Activated CD8-positive, alpha-beta memory T cell treated with anti-CD3 and anti-CD28 coated beads, Interleukin-2, amount 50 U/mL, for 1 hour (primary cell): ENCODE data around the gene MRTFB.

ENCODE experiments used
- DNase-seq: peaks from one replicate; pipeline ENCODE4 v3.0.0-alpha.2; 2020; ENCODE audit errors: extremely low read depth

Gene MRTFB

DNA sequence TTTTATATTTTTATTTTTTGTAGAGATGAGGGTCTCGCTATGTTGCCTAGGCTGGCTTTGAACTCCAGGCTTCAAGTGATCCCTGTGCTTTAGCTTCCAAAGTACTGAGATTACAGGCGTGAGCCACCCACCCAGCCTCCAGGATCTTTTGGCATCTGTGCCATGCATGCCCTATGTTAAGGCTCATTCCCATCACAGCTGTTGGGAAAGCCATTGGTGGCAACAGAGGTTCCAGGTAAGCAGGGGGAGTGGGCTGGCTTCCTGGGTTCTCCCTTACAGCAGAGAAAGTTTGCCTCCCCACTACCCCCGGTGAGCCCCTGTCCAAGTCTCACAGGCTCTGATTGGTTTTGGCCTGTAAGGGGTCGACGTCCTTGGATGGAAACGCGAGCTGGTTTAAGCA, 8.9 kb upstream of the MRTFB start:
- DNase-seq: no peak

DNA sequence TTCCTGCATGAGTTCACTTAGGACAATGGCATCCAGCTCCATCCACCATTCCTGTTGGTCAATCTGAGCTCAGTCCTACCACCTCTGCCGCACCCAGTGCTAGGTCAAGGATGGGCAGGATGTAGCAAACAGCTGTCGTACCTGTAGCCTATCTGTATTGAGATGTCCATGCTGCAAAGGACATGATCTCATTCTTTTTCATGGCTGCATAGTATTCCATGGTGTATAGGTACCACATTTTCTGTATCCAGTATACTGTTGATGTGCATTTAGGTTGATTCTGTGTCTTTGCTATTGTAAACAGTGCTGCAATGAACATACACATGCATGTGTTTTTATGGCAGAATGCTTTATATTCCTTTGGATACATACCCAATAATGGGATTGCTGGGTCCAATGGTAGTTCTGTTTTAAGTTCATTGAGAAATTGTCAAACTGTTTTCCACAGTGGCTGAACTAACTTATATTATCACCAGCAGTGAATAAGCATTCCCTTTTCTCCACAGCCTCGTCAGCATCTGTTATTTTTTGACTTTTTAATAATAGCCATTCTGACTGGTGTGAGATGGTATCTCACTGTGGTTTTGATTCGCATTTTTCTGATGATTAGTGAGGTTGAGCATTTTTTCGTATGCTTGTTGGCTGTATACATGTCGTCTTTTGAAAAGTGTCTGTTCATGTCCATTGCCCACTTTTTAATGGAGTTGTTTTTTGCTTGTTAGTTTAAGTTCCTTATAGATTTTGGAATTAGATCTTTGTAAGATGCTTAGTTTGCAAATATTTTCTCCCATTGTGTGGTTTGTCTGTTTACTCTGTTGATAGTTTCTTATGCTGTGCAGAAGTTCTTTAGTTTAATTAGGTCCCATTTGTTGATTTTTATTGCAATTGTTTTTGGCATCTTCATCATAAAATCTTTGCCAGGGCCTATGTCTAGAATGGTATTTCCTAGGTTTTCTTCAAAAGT, 7.2 kb upstream of the MRTFB start:
- DNase-seq: no peak

DNA sequence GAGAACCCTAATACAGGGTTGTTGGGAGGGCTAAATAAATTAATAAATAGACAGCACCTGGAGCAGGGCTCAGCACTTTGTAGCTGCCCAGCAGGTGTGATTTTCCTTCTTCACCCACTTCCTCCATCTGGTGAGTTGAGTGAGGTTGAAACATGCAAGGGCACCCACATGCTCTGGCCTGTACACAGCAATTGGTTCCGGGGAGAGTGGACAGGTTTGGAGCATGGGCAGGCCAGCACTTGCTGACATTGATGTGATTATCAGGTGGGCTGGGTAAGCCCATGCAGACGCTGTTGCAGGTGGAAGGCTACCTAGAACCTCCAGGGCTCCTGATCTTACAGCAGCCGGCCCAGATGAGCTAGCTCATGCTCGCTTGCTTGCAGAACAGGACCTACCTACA, 1.3 kb upstream of the MRTFB start:
- no peak for DNase-seq

DNA sequence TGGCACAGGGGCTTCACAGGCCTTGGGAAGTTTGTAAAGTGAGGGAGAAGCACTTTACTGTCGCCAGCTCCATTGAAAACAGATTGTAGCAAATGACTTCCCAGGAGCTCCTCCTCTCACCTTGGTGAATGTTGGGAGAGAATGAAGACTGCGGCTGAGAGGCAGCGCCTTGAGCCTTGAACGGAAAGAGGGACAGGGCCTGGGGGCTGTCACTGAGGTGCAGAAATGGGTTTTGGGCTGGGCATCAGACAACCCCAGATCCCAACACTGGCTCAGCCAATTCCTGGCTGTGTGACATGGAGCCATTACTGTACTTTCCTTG, 603 bp upstream of the MRTFB start:
- no peak for DNase-seq

DNA sequence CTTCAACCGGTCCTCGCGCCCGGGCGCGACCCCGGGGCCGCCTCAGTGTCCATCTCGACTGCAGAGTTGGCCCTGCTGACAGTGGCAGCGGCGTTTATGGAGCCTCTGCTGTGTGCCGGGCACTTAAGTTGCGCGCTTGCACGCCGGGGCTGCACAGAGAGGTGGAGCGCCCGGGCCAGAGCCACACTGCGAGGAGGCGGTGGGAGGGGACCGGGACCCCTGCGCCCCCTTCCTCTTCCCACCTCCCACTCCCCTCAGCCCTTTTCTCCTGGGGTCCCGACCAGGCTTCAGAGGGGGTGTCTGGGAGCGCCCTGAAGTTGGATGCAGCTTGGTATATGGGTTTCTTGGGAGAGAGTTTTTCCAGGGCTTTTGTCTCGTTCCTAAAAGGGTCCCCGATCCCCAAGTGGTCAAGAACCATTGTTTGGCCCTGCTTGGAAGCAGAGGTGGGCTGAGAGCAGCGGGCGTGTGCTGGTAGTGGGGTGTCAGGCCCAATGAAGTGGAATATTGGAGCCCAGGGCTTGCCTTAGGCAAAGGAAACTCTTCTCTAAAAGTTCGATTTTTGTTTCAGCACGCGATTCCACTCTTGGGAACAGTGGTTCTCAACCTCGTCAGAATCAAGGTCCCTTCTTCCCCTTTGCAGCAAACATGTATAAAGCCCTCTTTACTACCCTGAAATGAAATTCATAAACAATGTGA, 605 bp downstream of the MRTFB start:
- no peak for DNase-seq

DNA sequence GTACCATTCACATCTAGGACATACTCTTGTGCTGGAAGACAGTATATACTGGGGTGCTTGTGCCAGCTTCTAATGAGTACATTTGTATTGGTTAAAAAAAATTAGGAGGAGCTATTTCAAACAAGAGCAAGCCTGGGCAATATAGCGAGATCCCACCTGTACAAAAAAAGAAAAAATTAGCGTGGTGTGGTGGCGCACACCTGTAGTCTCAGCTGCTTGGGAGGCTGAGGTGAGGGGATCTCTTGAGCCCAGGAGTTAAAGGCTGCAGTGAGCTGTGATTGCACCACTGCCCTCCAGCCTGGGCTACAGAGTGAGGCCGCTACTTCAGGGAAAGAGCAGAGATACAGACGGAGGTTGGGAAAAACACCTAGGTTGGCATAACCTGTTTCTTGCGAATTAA, 1.2 kb downstream of the MRTFB start:
- no peak for DNase-seq

DNA sequence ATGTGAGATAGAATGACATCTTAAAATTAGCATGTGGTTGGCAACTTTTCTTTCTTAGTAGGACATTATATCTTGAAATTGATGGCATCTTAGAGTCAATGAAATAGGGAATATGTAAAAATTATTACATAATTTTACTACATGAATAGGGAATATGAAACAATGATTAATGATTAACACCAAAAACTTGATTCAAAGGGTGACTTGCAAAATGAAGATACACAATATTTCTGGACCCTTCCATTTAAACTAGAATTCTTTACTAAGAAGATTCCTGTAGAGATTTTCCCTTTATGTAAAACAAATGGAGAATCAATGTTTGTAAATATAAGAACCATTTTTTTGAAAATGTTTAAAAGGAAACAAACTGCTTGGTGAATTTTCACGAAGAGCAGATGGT, 3.4 kb downstream of the MRTFB start:
- no peak for DNase-seq

DNA sequence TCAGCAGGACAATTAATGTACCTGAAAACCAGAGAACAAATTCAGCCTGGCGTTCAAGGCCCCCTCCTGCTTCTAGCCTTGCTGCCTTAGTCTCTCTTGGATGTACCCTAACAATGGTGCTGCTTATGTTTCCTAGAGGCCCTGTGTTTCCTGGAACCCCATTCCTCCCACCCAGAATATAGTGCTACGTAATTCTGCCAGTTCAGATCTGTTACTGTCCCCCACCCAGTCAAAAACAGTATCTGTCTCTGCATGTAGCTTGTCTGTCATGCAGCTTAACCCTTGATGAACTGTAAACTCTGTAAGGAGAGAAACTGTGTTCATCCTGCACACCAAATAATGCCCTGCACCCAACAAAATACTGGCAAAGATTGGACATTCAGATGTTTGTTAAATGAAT, 6.8 kb downstream of the MRTFB start:
- DNase-seq: no peak

DNA sequence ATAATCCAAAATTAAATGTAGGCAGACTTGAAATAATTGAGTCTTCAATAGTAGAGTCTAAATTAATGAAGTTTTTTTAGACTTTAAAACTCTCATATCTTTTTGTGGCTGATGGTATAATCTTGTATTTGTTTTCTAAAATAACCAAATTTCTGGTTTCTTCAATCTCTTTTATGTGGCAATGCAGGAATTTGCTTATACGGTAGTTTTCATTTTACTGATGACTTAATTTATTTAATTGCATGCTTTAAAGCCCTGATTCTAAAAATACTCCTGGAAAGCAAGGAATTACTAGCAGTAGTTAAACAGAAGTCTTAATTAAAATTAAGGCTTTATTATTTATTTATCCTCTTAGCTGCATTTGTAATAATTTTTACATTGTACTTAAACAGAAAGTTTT, 15.4 kb downstream of the MRTFB start:
- DNase-seq: no peak

DNA sequence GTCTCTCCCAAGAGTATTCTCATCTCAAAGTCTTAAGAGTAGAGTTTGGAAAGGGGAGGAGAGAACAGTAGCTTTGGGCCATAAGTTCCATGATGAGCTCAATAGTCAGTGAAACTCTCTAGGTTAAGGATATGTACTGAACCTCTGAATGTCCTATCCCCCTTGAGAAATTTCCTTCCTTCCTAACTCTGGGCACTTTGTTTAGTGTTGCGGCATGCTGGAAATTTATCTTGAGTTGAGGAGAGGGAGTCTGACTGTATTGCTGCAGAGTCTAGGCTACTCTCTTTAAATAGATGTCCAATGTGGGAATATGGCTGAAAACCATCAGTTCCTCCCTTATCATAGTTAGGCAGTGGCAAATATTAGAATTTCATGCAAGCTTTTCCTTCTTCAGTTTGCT, 16.1 kb downstream of the MRTFB start:
- DNase-seq: no peak

DNA sequence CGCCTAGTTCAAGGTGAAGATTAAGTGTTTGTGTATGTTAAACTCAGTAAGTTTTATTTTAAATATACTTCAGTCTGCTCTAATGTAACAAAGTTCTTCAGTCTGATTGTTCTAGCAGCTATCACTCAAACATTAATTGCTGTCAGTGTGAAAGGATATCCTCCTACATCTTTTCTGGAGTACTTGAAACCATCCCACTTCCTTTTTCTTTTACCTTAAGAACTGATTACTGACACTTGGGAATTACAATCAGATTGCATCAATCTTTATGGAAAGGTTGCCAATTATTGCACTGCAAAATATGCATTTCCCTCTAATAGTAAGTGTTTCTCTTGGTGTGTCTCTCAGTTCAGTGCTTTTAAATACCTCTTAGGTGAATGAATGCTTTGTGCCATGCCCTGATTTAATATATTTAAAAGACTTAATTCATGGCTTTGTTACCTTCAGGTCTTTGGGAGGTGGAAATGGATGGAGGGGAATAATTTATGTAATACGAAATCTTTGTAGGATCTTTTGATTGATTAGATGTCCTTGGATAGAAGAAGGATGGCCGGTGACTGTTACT, 16.6 kb downstream of the MRTFB start:
- no peak for DNase-seq

DNA sequence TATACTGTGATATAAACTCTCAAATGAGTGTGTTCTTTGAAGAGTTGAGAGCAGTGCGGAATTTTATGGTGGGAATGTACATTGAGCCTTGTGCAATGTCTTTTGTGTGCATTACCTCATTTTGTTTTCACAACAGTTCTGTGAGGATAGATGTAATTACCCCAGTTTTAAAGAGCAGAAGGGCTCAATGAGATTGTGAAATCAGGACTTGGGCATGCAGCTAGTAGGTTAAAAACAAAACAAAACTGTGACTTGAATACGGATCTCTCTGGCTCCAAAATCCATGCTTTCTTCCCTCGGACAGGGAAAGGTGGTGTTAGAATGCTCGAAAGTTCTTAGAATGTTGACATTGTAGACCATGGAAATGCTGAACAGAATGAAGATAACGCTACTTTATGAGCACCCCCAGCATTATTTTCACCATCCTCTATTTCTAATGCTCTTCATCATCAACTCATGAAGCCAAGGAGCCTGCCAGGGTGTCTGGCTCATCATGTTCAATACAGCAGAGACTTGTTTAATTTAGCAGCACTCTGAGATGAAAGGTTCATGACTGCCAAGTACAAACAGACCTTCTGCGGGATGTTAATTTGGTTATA, 17.1 kb downstream of the MRTFB start:
- DNase-seq: no peak

DNA sequence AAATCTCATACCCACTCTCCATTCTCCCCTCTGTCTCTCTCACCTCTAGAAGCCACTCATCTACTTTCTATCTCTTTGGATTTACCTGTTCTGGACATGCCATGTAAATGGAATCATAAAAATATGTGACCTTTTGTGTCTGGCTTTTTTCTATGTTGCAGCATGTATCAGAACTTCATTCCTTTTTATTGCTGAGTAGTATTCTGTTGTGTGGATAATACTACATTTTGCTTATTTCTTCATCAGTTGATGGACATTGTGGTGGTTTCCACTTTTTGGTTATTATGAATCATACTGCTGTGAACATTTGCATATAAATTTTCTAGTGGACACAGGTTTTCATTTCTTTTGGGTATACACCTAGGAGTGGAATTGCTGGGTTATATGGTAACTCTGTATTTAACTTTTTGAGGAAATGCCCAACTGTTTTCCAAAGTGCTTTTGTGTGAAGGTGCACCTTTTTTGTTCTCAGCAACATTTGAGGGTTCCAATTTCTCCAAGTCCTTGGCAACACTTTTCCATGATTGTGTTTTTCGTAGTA, 18.2 kb downstream of the MRTFB start:
- no peak for DNase-seq

DNA sequence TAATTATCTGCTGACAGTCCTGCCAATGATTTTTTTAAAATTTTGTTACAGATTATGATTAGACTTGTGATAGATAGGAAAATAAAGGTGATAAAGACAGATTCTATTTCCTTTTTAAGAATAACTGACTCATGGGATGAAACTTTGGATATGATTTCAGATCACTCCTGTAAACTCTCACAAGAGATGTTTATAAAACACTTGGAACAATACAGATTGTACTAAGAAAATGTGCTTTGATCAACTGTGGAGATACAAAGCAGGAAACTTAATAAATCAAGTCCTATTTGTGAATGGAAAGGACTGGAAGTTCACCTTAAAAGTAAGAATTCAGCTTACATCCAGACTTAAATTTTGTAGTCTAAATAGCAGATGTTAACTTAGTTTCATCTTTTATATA, 21.4 kb downstream of the MRTFB start:
- DNase-seq: no peak

DNA sequence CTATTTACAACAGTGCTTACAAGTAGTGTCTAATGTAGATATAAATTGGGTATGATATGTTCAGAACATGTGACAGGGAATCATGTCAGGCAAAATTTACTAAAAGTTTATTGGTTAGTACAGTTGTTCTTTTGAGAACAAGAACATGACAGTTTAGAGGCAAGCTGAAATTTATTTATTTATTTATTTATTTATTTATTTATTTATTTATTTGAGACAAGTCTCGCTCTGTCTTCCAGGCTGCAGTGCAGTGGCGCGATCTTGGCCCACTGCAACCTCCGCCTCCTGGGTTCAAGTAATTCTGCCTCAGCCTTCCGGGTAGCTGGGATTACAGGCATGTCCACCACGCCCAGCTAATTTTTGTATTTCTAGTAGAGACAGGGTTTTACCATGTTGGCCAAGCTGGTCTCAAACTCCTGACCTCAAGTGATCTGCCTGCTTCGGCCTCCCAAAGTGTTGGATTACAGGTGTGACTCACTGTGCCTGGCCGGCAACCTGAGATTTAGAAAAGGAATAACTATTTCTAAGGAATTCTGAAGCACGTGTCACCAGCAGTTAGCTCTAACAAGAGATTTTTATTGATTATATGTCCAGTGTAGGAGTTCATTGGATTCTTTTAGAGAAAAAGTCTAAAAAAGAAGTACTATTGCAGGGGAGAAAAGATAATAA, 24.9 kb downstream of the MRTFB start:
- DNase-seq: no peak

DNA sequence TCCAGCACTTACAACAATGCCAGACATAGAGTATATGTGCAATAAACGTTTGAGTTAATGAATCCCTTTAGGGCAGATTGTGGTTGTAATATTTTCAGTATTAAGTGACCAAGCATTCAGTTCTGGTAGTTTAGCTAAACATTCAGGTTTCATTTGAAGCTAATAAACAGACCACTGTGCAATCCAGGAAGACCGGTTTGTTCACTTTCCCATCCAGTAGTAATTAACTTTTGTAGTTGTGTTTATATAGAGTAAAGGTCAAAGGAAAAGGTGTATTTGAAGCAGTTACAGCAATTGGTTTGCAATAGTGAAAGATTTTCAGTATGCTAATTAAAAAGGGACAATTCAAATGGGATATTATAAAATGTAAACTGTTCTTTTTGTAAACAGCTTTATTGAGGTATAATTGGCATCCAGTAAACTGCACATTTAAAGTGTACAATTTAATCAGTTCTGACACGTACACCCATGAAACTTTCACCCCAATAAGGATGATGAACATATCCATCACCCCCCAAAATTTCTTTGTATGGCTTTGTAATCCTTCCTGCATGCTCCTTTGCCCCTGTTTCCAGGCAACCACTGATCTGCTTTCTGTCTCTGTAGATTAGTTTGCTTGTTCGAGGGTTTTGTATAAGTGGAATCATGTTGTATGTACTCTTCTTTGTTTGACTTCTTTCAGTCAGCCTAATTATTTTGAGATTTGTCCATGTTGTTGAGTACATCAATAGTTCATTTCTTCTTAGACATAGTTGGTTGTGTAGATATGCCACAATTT, 26.3 kb downstream of the MRTFB start:
- no peak for DNase-seq

DNA sequence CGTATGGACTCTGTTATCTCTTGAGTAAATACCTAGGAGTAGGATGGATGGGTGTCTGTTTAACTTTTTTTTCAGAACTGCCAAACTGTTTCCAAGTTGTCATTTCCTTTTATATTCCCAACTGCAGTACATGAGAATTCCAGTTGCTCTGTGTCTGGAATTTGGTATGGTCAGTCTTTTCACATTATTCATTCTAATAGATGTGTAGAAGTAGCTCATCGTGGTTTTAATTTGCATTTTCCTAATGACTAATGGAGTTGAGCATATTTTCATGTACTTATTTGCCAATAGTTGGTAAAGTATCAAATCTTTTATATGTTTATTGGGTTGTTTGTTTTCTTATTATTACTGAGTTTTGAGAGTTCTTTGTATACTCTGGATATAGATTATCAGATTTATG, 27.0 kb downstream of the MRTFB start:
- no peak for DNase-seq

DNA sequence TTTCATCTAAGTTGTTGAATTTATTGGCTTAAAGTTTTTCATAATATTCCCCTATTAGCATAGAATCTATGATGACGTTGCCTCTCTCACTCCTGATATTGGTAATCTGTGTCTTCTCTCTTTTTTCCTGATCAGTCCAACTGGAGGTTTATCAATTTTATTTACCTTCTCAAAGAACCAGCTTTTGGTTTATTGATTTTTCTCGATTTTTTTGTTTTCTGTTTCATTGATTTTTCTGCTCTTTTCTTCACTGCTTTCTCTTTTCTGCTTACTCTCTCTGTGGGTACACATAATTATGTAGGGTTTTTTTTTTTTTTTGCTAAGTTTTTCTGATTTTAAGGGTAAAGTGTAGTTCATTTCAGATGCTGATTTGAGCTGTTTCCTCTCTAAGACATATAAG, 29.7 kb downstream of the MRTFB start:
- DNase-seq: no peak

DNA sequence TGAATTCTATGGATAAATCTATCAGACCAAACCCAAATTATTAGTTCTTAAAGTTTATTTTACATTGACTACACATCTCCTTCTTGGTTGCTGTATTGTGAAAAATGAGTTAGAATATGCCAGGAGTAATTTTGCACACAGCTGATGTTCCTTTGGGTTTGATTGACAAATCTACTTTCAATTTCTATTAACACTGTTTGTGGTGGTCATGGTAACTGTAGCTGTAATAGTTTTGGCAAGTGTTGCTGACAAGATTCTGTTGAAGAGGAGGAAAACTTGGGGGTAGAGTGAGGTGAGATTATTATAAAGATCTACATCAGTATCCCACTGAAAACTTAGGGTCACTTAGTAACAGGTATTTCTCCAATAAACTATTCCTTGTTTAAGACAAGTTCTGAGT, 30.3 kb downstream of the MRTFB start:
- no peak for DNase-seq

DNA sequence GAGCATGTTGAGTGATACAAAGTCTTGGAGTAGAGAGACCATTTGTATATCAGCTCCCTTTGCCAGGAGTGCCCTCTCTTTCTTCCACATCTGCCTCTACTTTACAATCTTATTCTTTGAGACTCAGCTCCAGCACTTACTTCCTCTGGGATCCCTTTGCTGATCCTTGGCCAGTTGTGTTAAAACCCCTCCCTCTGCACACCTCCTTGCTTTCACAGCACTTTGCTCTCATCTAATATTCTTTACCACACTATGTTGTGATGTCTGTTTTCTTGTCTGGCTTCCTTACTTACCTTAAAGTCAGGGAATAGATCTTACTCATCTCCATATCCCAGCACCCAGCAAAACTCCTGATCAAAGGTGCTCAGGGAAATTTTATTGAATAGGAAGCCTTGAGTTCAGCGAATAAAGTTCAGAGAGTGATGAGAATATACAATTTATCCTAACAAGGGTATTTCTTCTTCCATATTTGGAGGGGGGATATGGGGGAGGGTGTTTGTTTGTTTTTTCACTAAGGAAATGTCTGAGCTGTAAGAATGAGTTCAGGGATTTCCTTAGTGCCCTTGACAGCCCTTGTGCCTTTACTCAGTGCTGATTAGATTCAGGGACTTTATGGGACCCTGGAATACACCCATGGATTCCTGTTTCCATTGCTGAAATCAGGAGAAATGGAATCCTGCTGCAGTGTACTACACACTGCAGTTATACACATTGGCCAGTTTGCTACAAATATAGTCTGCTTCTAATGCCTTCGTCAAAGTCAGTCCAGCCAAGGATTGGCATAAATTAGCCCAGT, 32.0 kb downstream of the MRTFB start:
- DNase-seq: no peak
